Stimulated activated effector memory CD8-positive, alpha-beta T cell treated with anti-CD3 and anti-CD28 coated beads, Interleukin-12 subunit alpha, Interleukin-12 subunit beta, amount 100 ng/mL, for 72 hours (primary cell): ENCODE results near the gene ZNF780A.
"Not testable (repeated sequence)": the region's sequence is repeated elsewhere in the genome, so short reads cannot be mapped to it uniquely, and the experiment has no call there.

Experiments used
- ATAC-seq: fragments of 150-1000 bp; cut with Tn5 transposase; 2 replicates; pipeline ENCODE4 v1.10.0; 2021
- DNase-seq, 2 donors: peaks; one replicate each; pipeline ENCODE4 v3.0.0; 2021 to 2022; ENCODE audit warnings: low spot score in 2 of 2
- H3K27ac Mint-ChIP-seq: one replicate; pipeline ENCODE4 v1.8.0; 2022; ENCODE audit warnings: mild to moderate bottlenecking, mixed read lengths
- H3K36me3 Mint-ChIP-seq: one replicate; pipeline ENCODE4 v1.8.0; 2022; ENCODE audit warnings: mild to moderate bottlenecking, mixed read lengths
- H3K4me1 Mint-ChIP-seq: one replicate; pipeline ENCODE4 v1.8.0; 2022; ENCODE audit warnings: mixed read lengths
- H3K4me3 Mint-ChIP-seq: one replicate; pipeline ENCODE4 v1.8.0; 2022; ENCODE audit warnings: mild to moderate bottlenecking, mixed read lengths
- H3K9me3 Mint-ChIP-seq: one replicate; pipeline ENCODE4 v1.8.0; 2022; ENCODE audit warnings: mixed read lengths

Gene ZNF780A

GRCh38 chr19:40090241-40091204 is at the start of gene ZNF780A:
Gene ZNF780A, minus strand, starts transcription at chr19:40090943. Its CDS starts 6,190 bp downstream, at chr19:40084753.
- DNase-seq = peak; percentile 53 to 85
- Mint-ChIP-seq H3K27ac (peak within 1 kb of the TSS; percentile 100), H3K36me3 (peaks cover 24% of the 10 kb centered on the region), H3K9me3 (peaks cover 3% of the 10 kb centered on the region), H3K4me1 (peaks cover 42% of the 10 kb centered on the region), H3K4me3 (peak within 1 kb of the TSS; percentile 100)
- ATAC-seq = peak; percentile 95

DNA sequence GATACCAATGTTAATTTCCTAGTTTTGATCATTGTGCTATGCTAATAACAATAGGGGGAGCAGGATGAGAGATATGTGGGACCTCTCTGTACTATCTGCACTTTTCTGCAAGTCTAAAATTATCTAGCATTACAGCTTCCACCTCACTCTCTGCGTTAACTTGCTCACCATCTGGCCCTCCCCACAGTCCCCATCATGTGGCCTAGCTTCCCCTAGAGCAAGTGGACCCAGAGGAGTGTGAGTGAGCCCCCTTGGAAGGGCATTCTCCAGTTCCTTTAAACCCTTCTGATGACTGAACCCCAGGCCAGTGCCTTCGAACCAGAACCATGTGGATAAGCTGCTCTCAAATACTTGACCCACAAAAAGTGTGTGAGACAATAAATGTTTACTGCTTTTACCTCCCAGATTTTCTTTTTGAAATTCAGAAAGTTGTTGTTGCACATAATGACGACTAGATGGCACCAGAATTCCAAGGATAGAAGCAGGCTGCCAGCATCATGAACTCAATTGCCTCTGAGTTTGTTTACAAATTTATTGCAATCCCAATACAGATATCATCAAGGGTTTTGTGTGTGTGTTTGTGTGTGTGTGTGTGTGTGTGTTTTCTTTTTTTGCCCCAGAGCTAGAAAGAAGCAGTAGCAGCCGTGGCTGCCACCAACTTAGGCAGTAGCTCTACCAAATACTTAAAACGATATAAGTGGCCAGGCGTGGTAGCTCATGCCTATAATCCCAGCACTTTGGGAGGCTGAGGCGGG is 49.0 kb upstream of the ZNF780A start:
- H3K27ac Mint-ChIP-seq = no peak overlapping the region
- no peaks in the 10 kb centered on the region for H3K9me3 Mint-ChIP-seq
- peaks cover 11% of the 10 kb centered on the region for H3K4me1 Mint-ChIP-seq
- H3K4me3 Mint-ChIP-seq = no peak overlapping the region
- ATAC-seq (no peak), DNase-seq (peak in 1 of 2 donors; percentile 51)
- H3K36me3 Mint-ChIP-seq = no peaks in the 10 kb centered on the region

- ATAC-seq (no peak), DNase-seq (no peak)
- H3K27ac Mint-ChIP-seq = no peak overlapping the region
- H3K9me3 Mint-ChIP-seq = no peaks in the 10 kb centered on the region
- H3K4me3 Mint-ChIP-seq = no peak overlapping the region
- H3K4me1 Mint-ChIP-seq = peaks cover 5% of the 10 kb centered on the region
- H3K36me3 Mint-ChIP-seq = no peaks in the 10 kb centered on the region
These were observed 46.1 kb upstream of the ZNF780A start for GRCh38 chr19:40136818-40137217.

GRCh38 chr19:40134866-40135265 is 44.1 kb upstream of the ZNF780A start:
- DNase-seq (no peak), ATAC-seq (no peak)
- no peak overlapping the region for H3K27ac Mint-ChIP-seq
- H3K36me3 Mint-ChIP-seq = no peaks in the 10 kb centered on the region
- H3K4me1 Mint-ChIP-seq = peaks cover 4% of the 10 kb centered on the region
- H3K9me3 Mint-ChIP-seq = no peaks in the 10 kb centered on the region
- no peak overlapping the region for H3K4me3 Mint-ChIP-seq

DNA sequence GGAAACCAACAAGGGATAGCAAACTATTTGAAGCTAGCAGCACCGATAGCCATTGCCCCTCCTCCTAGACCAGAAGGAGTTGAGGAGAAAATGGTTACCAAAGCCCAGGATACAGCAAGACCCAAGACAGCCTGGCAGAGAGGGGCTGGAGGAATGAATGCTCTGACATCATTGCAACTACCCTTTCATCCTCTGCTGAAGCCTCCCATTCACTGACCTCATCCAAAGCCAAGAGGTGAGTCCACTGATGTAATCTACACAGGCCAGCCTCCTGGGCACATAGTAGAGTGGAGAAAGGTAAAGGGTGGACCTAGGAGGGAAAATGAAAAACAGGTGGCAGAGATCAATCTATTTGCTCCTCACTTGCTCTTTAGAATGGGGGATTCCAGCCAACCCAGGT is 42.7 kb upstream of the ZNF780A start:
- peaks cover 5% of the 10 kb centered on the region for H3K9me3 Mint-ChIP-seq
- no peaks in the 10 kb centered on the region for H3K4me1 Mint-ChIP-seq
- ATAC-seq (no peak), DNase-seq (no peak)
- H3K27ac Mint-ChIP-seq = no peak overlapping the region
- H3K4me3 Mint-ChIP-seq = no peak overlapping the region
- no peaks in the 10 kb centered on the region for H3K36me3 Mint-ChIP-seq

DNA sequence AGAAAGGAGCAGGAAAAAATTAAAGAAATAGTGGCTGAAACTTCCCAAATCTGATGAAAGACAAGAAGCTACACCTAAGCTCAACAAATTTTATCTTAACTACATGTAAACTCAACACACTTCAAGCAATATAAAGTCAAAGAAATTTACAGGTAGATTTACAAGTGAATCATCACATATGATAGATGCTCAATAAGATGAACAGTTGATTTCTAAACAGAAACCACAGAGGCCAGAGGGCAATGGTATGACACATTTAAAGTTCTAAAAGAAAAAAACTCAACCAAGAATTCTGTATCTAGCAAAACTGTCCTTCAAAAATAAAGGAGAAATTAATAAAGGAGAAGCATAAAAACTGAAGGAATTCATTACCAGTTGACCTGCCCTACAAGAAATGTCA is 39.3 kb upstream of the ZNF780A start:
- no peaks in the 10 kb centered on the region for H3K36me3 Mint-ChIP-seq
- peaks cover 5% of the 10 kb centered on the region for H3K9me3 Mint-ChIP-seq
- ATAC-seq = no peak
- H3K27ac Mint-ChIP-seq = no peak overlapping the region
- H3K4me1 Mint-ChIP-seq = no peaks in the 10 kb centered on the region
- DNase-seq = no peak
- no peak overlapping the region for H3K4me3 Mint-ChIP-seq

GRCh38 chr19:40129425-40129824 is 38.7 kb upstream of the ZNF780A start:
- no peak for DNase-seq
- Mint-ChIP-seq H3K9me3 (peaks cover 5% of the 10 kb centered on the region), H3K27ac (no peak overlapping the region), H3K4me3 (no peak overlapping the region), H3K36me3 (no peaks in the 10 kb centered on the region), H3K4me1 (no peaks in the 10 kb centered on the region)
- ATAC-seq = no peak

GRCh38 chr19:40128991-40129390 is 38.2 kb upstream of the ZNF780A start:
- no peaks in the 10 kb centered on the region for H3K36me3 Mint-ChIP-seq
- H3K4me1 Mint-ChIP-seq = no peaks in the 10 kb centered on the region
- no peak for ATAC-seq
- H3K27ac Mint-ChIP-seq = no peak overlapping the region
- DNase-seq = no peak
- H3K4me3 Mint-ChIP-seq = no peak overlapping the region
- H3K9me3 Mint-ChIP-seq = peaks cover 5% of the 10 kb centered on the region

DNA sequence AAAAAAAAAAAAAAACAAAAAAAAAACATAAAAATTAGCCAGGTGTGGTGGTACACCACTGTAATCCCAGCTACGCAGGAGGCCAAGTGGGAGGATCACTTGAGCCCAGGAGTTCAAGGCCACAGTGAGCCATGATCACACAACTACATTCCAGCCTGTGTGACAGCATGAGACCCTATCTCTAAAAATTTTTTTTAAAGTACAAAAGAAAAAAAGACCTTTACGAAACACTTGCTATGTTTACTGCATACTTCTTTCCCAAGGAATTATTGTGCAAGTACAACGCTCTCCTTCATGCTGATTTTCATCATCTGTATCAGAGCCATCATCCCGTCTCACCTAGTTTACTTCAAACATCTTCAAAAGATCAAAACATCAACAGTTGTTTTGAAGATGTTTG is 28.6 kb upstream of the ZNF780A start:
- no peak overlapping the region for H3K27ac Mint-ChIP-seq
- no peaks in the 10 kb centered on the region for H3K4me1 Mint-ChIP-seq
- H3K9me3 Mint-ChIP-seq = peaks cover 2% of the 10 kb centered on the region
- ATAC-seq (no peak), DNase-seq (no peak)
- H3K36me3 Mint-ChIP-seq = no peaks in the 10 kb centered on the region
- no peak overlapping the region for H3K4me3 Mint-ChIP-seq

- not testable (repeated sequence) for H3K4me1 Mint-ChIP-seq, H3K9me3 Mint-ChIP-seq, ATAC-seq, DNase-seq, H3K27ac Mint-ChIP-seq, H3K4me3 Mint-ChIP-seq, H3K36me3 Mint-ChIP-seq
These were observed 27.9 kb upstream of the ZNF780A start for GRCh38 chr19:40118638-40119037.

GRCh38 chr19:40116075-40116474 is 25.3 kb upstream of the ZNF780A start:
- ATAC-seq (no peak), DNase-seq (no peak)
- H3K36me3 Mint-ChIP-seq = no peaks in the 10 kb centered on the region
- H3K9me3 Mint-ChIP-seq = peaks cover 2% of the 10 kb centered on the region
- H3K4me3 Mint-ChIP-seq = no peak overlapping the region
- H3K27ac Mint-ChIP-seq = no peak overlapping the region
- H3K4me1 Mint-ChIP-seq = no peaks in the 10 kb centered on the region

GRCh38 chr19:40114119-40114518 is 23.4 kb upstream of the ZNF780A start:
- ATAC-seq, H3K4me1 Mint-ChIP-seq, H3K9me3 Mint-ChIP-seq, DNase-seq, H3K36me3 Mint-ChIP-seq, H3K4me3 Mint-ChIP-seq, H3K27ac Mint-ChIP-seq: not testable (repeated sequence)

DNA sequence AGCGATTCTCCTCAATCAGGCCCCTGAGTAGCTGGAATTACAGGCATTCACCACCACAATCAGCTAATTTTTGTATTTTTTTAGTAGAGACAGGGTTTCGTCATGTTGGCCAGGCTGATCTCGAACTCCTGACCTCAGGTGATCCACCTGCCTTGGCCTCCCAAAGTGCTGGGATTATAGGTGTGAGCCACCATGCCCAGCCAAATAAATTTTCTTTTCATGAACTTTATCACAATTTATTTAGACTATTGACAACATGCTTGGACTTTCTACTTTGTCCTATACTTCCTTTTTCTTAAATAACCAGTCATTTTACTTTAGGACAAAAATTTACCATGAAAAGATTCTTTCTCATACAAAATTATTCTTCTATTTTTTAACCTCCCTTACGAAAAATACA is 21.5 kb upstream of the ZNF780A start:
- ATAC-seq, H3K27ac Mint-ChIP-seq, H3K4me3 Mint-ChIP-seq, H3K36me3 Mint-ChIP-seq, DNase-seq, H3K4me1 Mint-ChIP-seq, H3K9me3 Mint-ChIP-seq: not testable (repeated sequence)

DNA sequence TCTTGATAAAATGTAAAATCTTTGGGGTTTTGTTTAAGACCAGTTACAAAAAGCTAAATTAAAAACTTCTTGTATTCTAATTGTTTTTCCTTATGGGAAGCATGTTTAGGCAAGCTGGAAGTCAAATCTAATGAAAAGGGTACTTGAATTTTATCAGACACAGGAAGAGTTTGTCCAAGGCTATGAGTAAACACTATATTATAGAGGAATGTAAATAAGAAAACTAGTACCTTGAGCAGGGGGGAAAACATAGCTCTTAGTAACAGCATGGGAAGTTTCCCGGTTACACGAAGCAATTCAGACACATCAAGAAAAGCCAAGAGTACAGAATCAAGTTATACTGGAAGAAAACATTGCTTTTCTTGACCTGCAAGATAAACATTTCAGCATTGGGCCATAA is 19.8 kb upstream of the ZNF780A start:
- H3K36me3 Mint-ChIP-seq = no peaks in the 10 kb centered on the region
- ATAC-seq (no peak), DNase-seq (no peak)
- H3K4me3 Mint-ChIP-seq = no peak overlapping the region
- H3K4me1 Mint-ChIP-seq = no peaks in the 10 kb centered on the region
- no peaks in the 10 kb centered on the region for H3K9me3 Mint-ChIP-seq
- H3K27ac Mint-ChIP-seq = no peak overlapping the region

DNA sequence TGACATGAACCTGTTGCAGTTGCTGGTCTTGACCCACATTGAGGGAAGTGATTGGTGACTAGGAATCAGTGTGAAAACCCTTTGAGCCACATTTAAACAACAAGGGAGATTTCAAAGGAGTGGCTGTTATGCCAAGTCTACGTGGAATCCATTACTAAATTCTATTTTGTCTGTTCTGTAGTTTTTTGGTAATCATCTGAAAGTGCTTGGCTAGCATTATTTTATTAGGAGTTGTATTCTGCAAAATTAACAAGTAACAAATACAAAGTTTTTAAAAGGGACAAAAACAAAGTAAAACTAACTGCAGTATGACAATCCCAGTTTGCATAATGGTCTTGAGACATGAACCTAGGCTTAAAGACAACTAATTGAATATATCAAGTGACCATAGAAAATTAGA is 14.0 kb upstream of the ZNF780A start:
- DNase-seq = no peak
- Mint-ChIP-seq H3K27ac (no peak overlapping the region), H3K9me3 (no peaks in the 10 kb centered on the region), H3K4me3 (no peak overlapping the region), H3K4me1 (no peaks in the 10 kb centered on the region), H3K36me3 (no peaks in the 10 kb centered on the region)
- no peak for ATAC-seq

DNA sequence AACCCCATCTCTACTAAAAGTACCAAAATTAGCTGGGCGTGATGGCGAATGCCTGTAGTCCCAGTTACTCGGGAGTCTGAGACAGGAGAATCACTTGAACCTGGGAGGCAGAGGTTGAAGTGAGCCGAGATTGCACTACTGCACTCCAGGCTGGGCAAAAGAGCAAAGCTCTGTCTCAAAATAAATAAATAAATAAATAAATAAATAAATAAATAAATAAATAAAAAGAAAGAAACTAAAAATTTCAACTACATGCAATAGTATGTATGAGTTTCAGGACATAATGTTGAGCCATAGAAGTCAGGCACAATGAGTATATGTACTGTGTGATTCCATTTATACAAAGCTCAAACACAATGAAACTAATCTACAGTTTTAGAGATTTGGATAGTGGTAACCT is 12.9 kb upstream of the ZNF780A start:
- DNase-seq (no peak), ATAC-seq (no peak)
- H3K9me3 Mint-ChIP-seq = no peaks in the 10 kb centered on the region
- no peaks in the 10 kb centered on the region for H3K36me3 Mint-ChIP-seq
- H3K27ac Mint-ChIP-seq = no peak overlapping the region
- H3K4me3 Mint-ChIP-seq = no peak overlapping the region
- H3K4me1 Mint-ChIP-seq = no peaks in the 10 kb centered on the region
